Right lobe of liver (tissue), 4 donors: ENCODE measurements around the gene TCP1.

Experiments used
- CTCF ChIP-seq, 4 donors: fragments of 200-600 bp in 3 of 4; fragments of 450-650 bp in 1 of 4; IDR thresholded peaks; one replicate each; pipeline versions ENCODE4 v1.5.1 to v1.8.0; 2016 to 2022; ENCODE audit warnings: antibody characterized with exemption in 4 of 4, mild to moderate bottlenecking in 2 of 4
- POLR2A ChIP-seq: fragments of 450-650 bp; IDR thresholded peaks from one replicate; pipeline ENCODE4 v1.6.1; 2017; ENCODE audit warnings: antibody characterized with exemption, mild to moderate bottlenecking
- donor health status: DM: no; HTN: no; CAD: no.
- donor health status: DM: no; HTN: no; CAD: no.
- donor health status: DM: no; HTN: yes; CAD: no.

GRCh38 chr6:159801935-159802334 lies 12.5 kb upstream of the TCP1 start:
- TF ChIP-seq CTCF (IDR thresholded peaks at IDR 0.05), result no peak
- TF ChIP-seq POLR2A, result no peak
